ENCODE measurements around the gene SAMD14.

DNA sequence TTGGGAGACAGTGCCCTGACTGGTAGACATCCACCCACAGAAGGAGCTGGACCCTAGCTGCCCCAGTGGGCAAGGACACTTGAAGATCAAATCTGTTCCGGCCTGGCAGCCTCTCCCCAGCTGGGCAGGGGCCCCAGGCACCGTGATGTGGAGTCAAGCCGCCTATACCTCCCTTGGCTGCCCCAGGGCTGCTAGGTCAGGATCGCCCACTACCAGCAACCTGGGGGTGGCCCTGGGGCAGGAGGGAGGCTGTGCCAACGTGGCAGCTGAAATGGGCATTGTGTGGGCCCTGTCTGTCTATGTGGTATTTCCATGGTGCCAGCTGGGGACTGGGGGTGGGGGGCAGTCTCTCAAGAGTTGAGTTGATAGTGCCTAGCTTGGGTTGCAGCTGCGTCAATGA, 33.9 kb downstream of the SAMD14 start:
- TF ChIP-seq, protein P1, sequence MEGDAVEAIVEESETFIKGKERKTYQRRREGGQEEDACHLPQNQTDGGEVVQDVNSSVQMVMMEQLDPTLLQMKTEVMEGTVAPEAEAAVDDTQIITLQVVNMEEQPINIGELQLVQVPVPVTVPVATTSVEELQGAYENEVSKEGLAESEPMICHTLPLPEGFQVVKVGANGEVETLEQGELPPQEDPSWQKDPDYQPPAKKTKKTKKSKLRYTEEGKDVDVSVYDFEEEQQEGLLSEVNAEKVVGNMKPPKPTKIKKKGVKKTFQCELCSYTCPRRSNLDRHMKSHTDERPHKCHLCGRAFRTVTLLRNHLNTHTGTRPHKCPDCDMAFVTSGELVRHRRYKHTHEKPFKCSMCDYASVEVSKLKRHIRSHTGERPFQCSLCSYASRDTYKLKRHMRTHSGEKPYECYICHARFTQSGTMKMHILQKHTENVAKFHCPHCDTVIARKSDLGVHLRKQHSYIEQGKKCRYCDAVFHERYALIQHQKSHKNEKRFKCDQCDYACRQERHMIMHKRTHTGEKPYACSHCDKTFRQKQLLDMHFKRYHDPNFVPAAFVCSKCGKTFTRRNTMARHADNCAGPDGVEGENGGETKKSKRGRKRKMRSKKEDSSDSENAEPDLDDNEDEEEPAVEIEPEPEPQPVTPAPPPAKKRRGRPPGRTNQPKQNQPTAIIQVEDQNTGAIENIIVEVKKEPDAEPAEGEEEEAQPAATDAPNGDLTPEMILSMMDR (IDR thresholded peaks at IDR 0.05), result no peak
- no peak for TF ChIP-seq POLR2A (IDR thresholded peaks at IDR 0.05)
- no peak for TF ChIP-seq POLR2AphosphoS5 (IDR thresholded peaks at IDR 0.05)
- TF ChIP-seq EP300 (IDR thresholded peaks at IDR 0.05), result no peak

Data from upper lobe of left lung (tissue), 4 donors.